Natural killer cell (primary cell): ENCODE data around the gene CD47. TPM values are rescaled to one million over a fixed set of nuclear protein-coding genes. Genes with fewer than 3 reads are reported as not detected.

Source experiments
- ATAC-seq, 3 donors: fragments of 150-1000 bp in 2 of 3; fragments of 200-7000 bp in 1 of 3; cut with Tn5 transposase; 1 replicate in 1 of 3; 2 replicates in 2 of 3; pipeline ENCODE4 v1.10.0; 2021; ENCODE audit warnings: mild to moderate bottlenecking in 2 of 3, moderate library complexity in 2 of 3
- DNase-seq, 2 donors: peaks; one replicate each; pipeline versions ENCODE4 v3.0.0 to v3.0.0-alpha.2; 2013 to 2021; ENCODE audit warnings: mixed read lengths in 1 of 2
- H3K27ac ChIP-seq: one replicate; pipeline ENCODE4 v1.5.1; 2013; ENCODE audit warnings: mild to moderate bottlenecking, low read length
- H3K27me3 ChIP-seq: one replicate; pipeline ENCODE4 v1.6.1; 2013; ENCODE audit warnings: low read length; ENCODE audit not compliant: control insufficient read depth, insufficient read depth
- H3K36me3 ChIP-seq: one replicate; pipeline ENCODE4 v1.6.1; 2013; ENCODE audit warnings: low read length; ENCODE audit not compliant: control insufficient read depth, insufficient read depth
- H3K4me1 ChIP-seq: one replicate; pipeline ENCODE4 v1.6.1; 2013; ENCODE audit warnings: low read length; ENCODE audit not compliant: control insufficient read depth, insufficient read depth
- H3K4me3 ChIP-seq: one replicate; pipeline ENCODE4 v1.5.1; 2013; ENCODE audit warnings: low read length
- H3K9me3 ChIP-seq: one replicate; pipeline ENCODE4 v1.6.1; 2013; ENCODE audit warnings: low read length; ENCODE audit not compliant: control insufficient read depth, insufficient read depth
- H3K27ac Mint-ChIP-seq, 2 donors: one replicate each; pipeline ENCODE4 v1.8.0; 2022; ENCODE audit warnings: mild to moderate bottlenecking in 2 of 2, mixed read lengths in 2 of 2, moderate library complexity in 1 of 2
- H3K27me3 Mint-ChIP-seq, 2 donors: one replicate each; pipeline ENCODE4 v1.8.0; 2022; ENCODE audit warnings: low read depth in 2 of 2, mixed read lengths in 2 of 2
- H3K36me3 Mint-ChIP-seq: one replicate; pipeline ENCODE4 v1.8.0; 2022; ENCODE audit warnings: mixed read lengths
- H3K4me1 Mint-ChIP-seq, 2 donors: one replicate each; pipeline ENCODE4 v1.8.0; 2022; ENCODE audit warnings: mixed read lengths in 2 of 2
- H3K4me3 Mint-ChIP-seq: one replicate; pipeline ENCODE4 v1.8.0; 2022; ENCODE audit warnings: mild to moderate bottlenecking, moderate library complexity, mixed read lengths
- H3K9me3 Mint-ChIP-seq, 2 donors: one replicate each; pipeline ENCODE4 v1.8.0; 2022; ENCODE audit warnings: mixed read lengths in 2 of 2
- CTCF ChIP-seq: fragments of 200-600 bp; IDR thresholded peaks from one replicate; pipeline ENCODE4 v1.8.0; 2022; ENCODE audit warnings: antibody characterized with exemption
- WGBS: methylation state at CpG from one replicate; pipeline ENCODE4 v1.1.7; 2013; ENCODE audit warnings: missing lambda C conversion rate; ENCODE audit not compliant: insufficient coverage; 5-methylcytosine and 5-hydroxymethylcytosine counted together
- intact Hi-C: fragments of 100-400 bp; cut with micrococcal nuclease; formaldehyde crosslinking; loops from one replicate; pipeline ENCODE4 v1.14.2; 2022
- total RNA-seq, 4 donors: library from RNA; stranded (reverse); fragments of 120-200 nt in 1 of 4; gene quantifications; one replicate each; pipeline versions ENCODE4 v1.2.3 to v1.2.4, GENCODE V29; 2013 to 2022

CD47 gene
- 100 to 1,000 TPM; 226 to 236 (median 233) TPM for total RNA-seq
- 333 TPM for total RNA-seq (2013)

- peaks cover under 1% of the 10 kb centered on the region for H3K36me3 ChIP-seq
- DNase-seq (peak; percentile 96 to 98), ATAC-seq (peak; percentile 68 to 86 (median 75))
- Mint-ChIP-seq H3K27me3 (peaks cover 0 to 2% of the 10 kb centered on the region in 2 donors), H3K27ac (no peak within 1 kb of the TSS), H3K9me3 (peaks cover 2 to 3% of the 10 kb centered on the region in 2 donors), H3K36me3 (no peaks in the 10 kb centered on the region), H3K4me1 (peaks cover 27 to 49% of the 10 kb centered on the region in 2 donors), H3K4me3 (peak within 1 kb of the TSS; percentile 96)
- intact Hi-C loops: loop anchor here (1.0 to 10.0 kb wide), 5 partner anchors 8 to 494 kb away; partner anchors contain the start of genes CIP2A, DZIP3 and IFT57
- no peak for TF ChIP-seq CTCF
- WGBS: under 1% methylated on average over 106 of the region's 106 CpGs
- H3K27me3 ChIP-seq: no peaks in the 10 kb centered on the region
- peak within 1 kb of the TSS; percentile 93 for H3K4me3 ChIP-seq
- peaks cover 3% of the 10 kb centered on the region for H3K9me3 ChIP-seq
- peaks cover 23% of the 10 kb centered on the region for H3K4me1 ChIP-seq
- H3K27ac ChIP-seq: peak within 1 kb of the TSS; percentile 99
These were observed at the start of gene CD47 for GRCh38 chr3:108090701-108091497. Gene CD47 (minus strand): TSS chr3:108091031. CDS start chr3:108090908, 123 bp downstream.

- Mint-ChIP-seq H3K36me3 (no peaks in the 10 kb centered on the region), H3K4me1 (peaks cover 32 to 43% of the 10 kb centered on the region in 2 donors), H3K27ac (no peak overlapping the region), H3K4me3 (no peak overlapping the region), H3K27me3 (no peaks in the 10 kb centered on the region), H3K9me3 (no peaks in the 10 kb centered on the region)
- Histone ChIP-seq H3K4me3 (no peak overlapping the region), H3K27me3 (no peaks in the 10 kb centered on the region), H3K4me1 (peaks cover under 1% of the 10 kb centered on the region), H3K36me3 (no peaks in the 10 kb centered on the region), H3K27ac (no peak overlapping the region), H3K9me3 (no peaks in the 10 kb centered on the region)
- DNase-seq: no peak
- intact Hi-C loops: no loop called here
- no peak for TF ChIP-seq CTCF
- ATAC-seq: no peak
- WGBS: 89% methylated on average over 5 of the region's 5 CpGs
These were observed 46.6 kb upstream of the CD47 start for GRCh38 chr3:108137460-108137814.

- DNase-seq (no peak), ATAC-seq (no peak)
- peaks cover 4% of the 10 kb centered on the region for H3K4me1 ChIP-seq
- TF ChIP-seq CTCF: no peak
- 91% methylated on average over 8 of the region's 13 CpGs for WGBS
- intact Hi-C loops: no loop called here
- Mint-ChIP-seq H3K27me3 (no peaks in the 10 kb centered on the region), H3K4me3 (no peak overlapping the region), H3K36me3 (no peaks in the 10 kb centered on the region), H3K4me1 (peaks cover 33 to 44% of the 10 kb centered on the region in 2 donors), H3K27ac (no peak overlapping the region), H3K9me3 (no peaks in the 10 kb centered on the region)
- H3K27ac ChIP-seq: no peak overlapping the region
- no peaks in the 10 kb centered on the region for H3K36me3 ChIP-seq
- no peak overlapping the region for H3K4me3 ChIP-seq
- H3K9me3 ChIP-seq: no peaks in the 10 kb centered on the region
- H3K27me3 ChIP-seq: no peaks in the 10 kb centered on the region
These were observed 46.0 kb upstream of the CD47 start for GRCh38 chr3:108136561-108137459.
